ENCODE results near the gene DYNLT2B. TPM values are rescaled to one million over a fixed set of nuclear protein-coding genes. Genes with fewer than 3 reads are reported as not detected.
"Not testable (repeated sequence)": the region's sequence is repeated elsewhere in the genome, so short reads cannot be mapped to it uniquely, and the experiment has no call there.

The DYNLT2B gene
- polyA plus RNA-seq = 15.5 TPM
- long read RNA-seq, donor 1, partial matches to known transcripts = 0 of 4 reads
- long read RNA-seq, donor 1, other reads (novel, unspliced or antisense) = 0 of 4 reads
- long read RNA-seq, donor 2, transcript TCTEX1D2-201 (5 exons, 673 nt) = major isoform, 9 of 13 reads
- long read RNA-seq, donor 2, partial matches to known transcripts = 0 of 13 reads
- long read RNA-seq, donor 2, other reads (novel, unspliced or antisense) = 0 of 13 reads
- long read RNA-seq, donor 3 = 0 reads
- long read RNA-seq, donor 4, partial matches to known transcripts = 0 of 1 reads
- long read RNA-seq, donor 4, other reads (novel, unspliced or antisense) = 0 of 1 reads
- long read RNA-seq, donor 5, transcript TCTEX1D2-201 (5 exons, 673 nt) = major isoform, 8 of 12 reads
- long read RNA-seq, donor 5, partial matches to known transcripts = 0 of 12 reads
- long read RNA-seq, donor 5, other reads (novel, unspliced or antisense) = 0 of 12 reads
- long read RNA-seq, donor 6, partial matches to known transcripts = 0 of 5 reads
- long read RNA-seq, donor 6, other reads (novel, unspliced or antisense) = 0 of 5 reads
- long read RNA-seq, donor 7, transcript TCTEX1D2-201 (5 exons, 673 nt) = major isoform, 6 of 10 reads
- long read RNA-seq, donor 7, partial matches to known transcripts = 0 of 10 reads
- long read RNA-seq, donor 7, other reads (novel, unspliced or antisense) = 0 of 10 reads
- long read RNA-seq, donor 8, transcript TCTEX1D2-201 (5 exons, 673 nt) = major isoform, 14 of 19 reads
- long read RNA-seq, donor 8, partial matches to known transcripts = 0 of 19 reads
- long read RNA-seq, donor 8, other reads (novel, unspliced or antisense) = 0 of 19 reads
- long read RNA-seq, donor 9, transcript TCTEX1D2-201 (5 exons, 673 nt) = major isoform, 7 of 13 reads
- long read RNA-seq, donor 9, partial matches to known transcripts = 0 of 13 reads
- long read RNA-seq, donor 9, other reads (novel, unspliced or antisense) = 0 of 13 reads
- long read RNA-seq, donor 10, transcript TCTEX1D2-201 (5 exons, 673 nt) = major isoform, 8 of 13 reads
- long read RNA-seq, donor 10, partial matches to known transcripts = 0 of 13 reads
- long read RNA-seq, donor 10, other reads (novel, unspliced or antisense) = 0 of 13 reads
- long read RNA-seq, donor 11, partial matches to known transcripts = 0 of 5 reads
- long read RNA-seq, donor 11, other reads (novel, unspliced or antisense) = 0 of 5 reads

DNA sequence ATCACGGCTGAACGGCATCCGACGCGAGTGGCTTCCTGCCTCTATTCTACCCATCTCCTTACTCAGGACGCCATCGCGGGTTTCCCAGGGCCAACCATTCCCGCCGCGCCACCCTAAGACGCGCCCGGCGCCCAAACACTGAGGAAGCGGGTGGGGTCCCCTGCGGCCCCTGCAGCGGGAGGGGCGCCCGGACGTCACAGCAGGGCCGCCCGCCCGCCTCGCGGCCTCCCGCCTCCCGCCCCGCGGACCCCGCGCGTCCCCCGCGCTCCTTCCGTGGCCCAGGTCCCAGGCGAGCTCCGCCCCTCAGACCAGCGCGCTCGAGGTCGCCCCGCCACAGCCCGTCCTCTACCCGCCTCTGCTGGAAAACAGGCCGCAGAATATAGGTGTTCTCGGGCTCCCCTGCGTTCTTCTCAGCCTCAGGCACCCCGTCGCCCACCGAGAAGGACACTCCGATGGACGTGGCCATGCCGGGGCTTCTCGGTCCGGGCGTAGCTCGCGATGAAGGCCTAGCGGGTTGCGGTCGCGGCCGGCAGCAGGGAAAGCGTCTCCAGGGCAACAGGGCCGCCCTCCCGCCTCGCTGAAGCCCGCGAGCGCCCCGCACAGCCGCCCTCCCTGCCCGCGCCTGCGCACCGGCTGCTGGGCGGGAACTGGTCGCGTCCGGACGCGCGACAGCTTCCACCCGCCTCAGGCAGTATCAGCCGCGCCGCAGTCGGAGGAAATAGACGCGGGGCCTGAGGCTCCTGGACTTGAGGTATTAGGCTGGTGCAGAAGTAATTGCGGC lies at the start of gene DYNLT2B:
Gene DYNLT2B, minus strand, starts transcription at position 554 of the 781 bp plus-strand sequence. Its CDS starts 88 bp downstream, at position 466.
- Histone ChIP-seq H3K4me1 (ENCODE audit: control insufficient read depth, insufficient read depth, low read length) (no peaks in the 10 kb centered on the region), H3K27me3 (ENCODE audit: control insufficient read depth, insufficient read depth, low read length) (no peaks in the 10 kb centered on the region), H3K4me3 (ENCODE audit: low read length) (peak within 1 kb of the TSS; percentile 91), H3K27ac (ENCODE audit: low read length) (peak within 1 kb of the TSS; percentile 93), H3K36me3 (ENCODE audit: control insufficient read depth, insufficient read depth, low read length) (no peaks in the 10 kb centered on the region), H3K9me3 (ENCODE audit: control insufficient read depth, low read depth, low read length) (no peaks in the 10 kb centered on the region)
- no CpG with 5 or more reads among the region's 92 CpGs for WGBS (ENCODE audit: insufficient coverage, low lambda C conversion rate)
- peak; percentile 94 to 95 for DNase-seq

GRCh38 chr3:196365736-196366135 lies 47.7 kb upstream of the DYNLT2B start:
- Histone ChIP-seq H3K9me3 (ENCODE audit: control insufficient read depth, low read depth, low read length) (no peaks in the 10 kb centered on the region), H3K27me3 (ENCODE audit: control insufficient read depth, insufficient read depth, low read length) (no peaks in the 10 kb centered on the region), H3K27ac (ENCODE audit: low read length) (no peak overlapping the region), H3K36me3 (ENCODE audit: control insufficient read depth, insufficient read depth, low read length) (peaks cover 56% of the 10 kb centered on the region), H3K4me3 (ENCODE audit: low read length) (no peak overlapping the region), H3K4me1 (ENCODE audit: control insufficient read depth, insufficient read depth, low read length) (no peaks in the 10 kb centered on the region)
- 100% methylated on average over 2 of the region's 4 CpGs for WGBS (ENCODE audit: insufficient coverage, low lambda C conversion rate)
- no peak for DNase-seq

DNA sequence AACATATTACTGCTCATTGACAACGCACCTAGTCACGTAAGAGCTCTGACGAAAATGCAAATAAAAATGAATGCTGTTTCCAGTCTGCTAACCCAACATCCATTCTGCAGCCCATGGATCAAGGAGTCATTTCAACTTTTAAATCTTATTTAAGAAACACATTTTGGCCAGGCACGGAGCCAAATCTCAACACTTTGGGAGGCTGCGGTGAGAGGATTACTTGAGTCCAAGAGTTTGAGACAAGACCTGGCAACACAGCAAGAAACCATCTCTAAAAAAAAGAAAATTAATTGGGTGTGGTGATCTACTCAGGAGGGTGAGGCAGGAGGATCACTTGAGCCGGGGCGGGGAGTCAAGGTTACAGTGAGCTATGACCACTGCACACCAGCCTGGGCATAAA lies 42.5 kb upstream of the DYNLT2B start:
- Histone ChIP-seq H3K27ac (ENCODE audit: low read length) (no peak overlapping the region), H3K9me3 (ENCODE audit: control insufficient read depth, low read depth, low read length) (no peaks in the 10 kb centered on the region), H3K27me3 (ENCODE audit: control insufficient read depth, insufficient read depth, low read length) (no peaks in the 10 kb centered on the region), H3K4me3 (ENCODE audit: low read length) (no peak overlapping the region), H3K4me1 (ENCODE audit: control insufficient read depth, insufficient read depth, low read length) (no peaks in the 10 kb centered on the region), H3K36me3 (ENCODE audit: control insufficient read depth, insufficient read depth, low read length) (peaks cover 72% of the 10 kb centered on the region)
- DNase-seq = no peak
- WGBS (ENCODE audit: insufficient coverage, low lambda C conversion rate) = 87% methylated on average over 3 of the region's 7 CpGs

- not testable (repeated sequence) for H3K4me1 ChIP-seq (ENCODE audit: control insufficient read depth, insufficient read depth, low read length); H3K9me3 ChIP-seq (ENCODE audit: control insufficient read depth, low read depth, low read length); H3K27me3 ChIP-seq (ENCODE audit: control insufficient read depth, insufficient read depth, low read length); DNase-seq; H3K27ac ChIP-seq (ENCODE audit: low read length); H3K4me3 ChIP-seq (ENCODE audit: low read length)
- H3K36me3 ChIP-seq (ENCODE audit: control insufficient read depth, insufficient read depth, low read length) = peaks cover 82% of the 10 kb centered on the region
- no CpG with 5 or more reads among the region's 4 CpGs for whole genome bisulfite sequencing (ENCODE audit: insufficient coverage, low lambda C conversion rate)
These were observed 40.5 kb upstream of the DYNLT2B start for GRCh38 chr3:196358540-196358939.

DNA sequence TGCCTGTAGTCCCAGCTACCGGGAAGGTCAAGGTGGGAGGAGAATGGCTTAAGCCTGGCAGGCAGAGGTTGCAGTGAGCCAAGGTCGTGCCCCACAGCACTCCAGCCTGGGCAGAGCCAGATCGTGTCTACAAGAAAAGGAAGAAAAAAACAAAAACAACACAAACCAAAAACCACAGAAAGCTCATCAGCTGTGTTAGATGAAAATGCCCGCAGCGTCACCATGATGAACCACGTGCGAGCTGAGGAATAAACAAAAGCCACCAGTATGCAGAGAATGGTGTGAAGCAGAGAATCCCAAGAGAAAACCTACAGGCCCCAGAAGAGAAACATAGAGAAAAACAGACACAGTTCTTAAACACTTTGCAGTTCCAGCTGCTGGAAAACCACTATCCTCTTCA lies 39.9 kb upstream of the DYNLT2B start:
- WGBS (ENCODE audit: insufficient coverage, low lambda C conversion rate) = 95% methylated on average over 4 of the region's 7 CpGs
- Histone ChIP-seq H3K27me3 (ENCODE audit: control insufficient read depth, insufficient read depth, low read length) (no peaks in the 10 kb centered on the region), H3K4me1 (ENCODE audit: control insufficient read depth, insufficient read depth, low read length) (no peaks in the 10 kb centered on the region), H3K36me3 (ENCODE audit: control insufficient read depth, insufficient read depth, low read length) (peaks cover 79% of the 10 kb centered on the region), H3K27ac (ENCODE audit: low read length) (no peak overlapping the region), H3K4me3 (ENCODE audit: low read length) (no peak overlapping the region), H3K9me3 (ENCODE audit: control insufficient read depth, low read depth, low read length) (no peaks in the 10 kb centered on the region)
- no peak for DNase-seq

DNA sequence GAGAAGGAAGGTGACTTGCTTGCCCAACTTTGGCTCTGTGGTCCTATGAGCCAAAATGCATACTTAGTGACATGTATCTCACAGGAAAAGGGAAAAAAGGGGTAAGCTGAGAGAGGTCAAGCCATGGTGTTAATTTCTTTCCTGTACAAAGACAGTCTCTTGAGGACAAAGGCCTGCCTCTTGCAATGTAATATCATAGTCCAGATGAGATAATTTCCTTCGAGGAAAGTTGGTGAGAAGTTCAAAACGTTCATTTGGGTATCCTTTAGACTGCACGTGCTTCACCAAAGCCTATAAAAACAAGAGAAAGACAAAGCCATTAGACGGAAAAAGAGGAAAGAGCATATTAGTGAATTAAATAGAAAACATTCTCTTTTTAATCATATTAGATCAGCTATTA lies 38.5 kb upstream of the DYNLT2B start:
- Histone ChIP-seq H3K27ac (ENCODE audit: low read length) (no peak overlapping the region), H3K4me1 (ENCODE audit: control insufficient read depth, insufficient read depth, low read length) (no peaks in the 10 kb centered on the region), H3K36me3 (ENCODE audit: control insufficient read depth, insufficient read depth, low read length) (peaks cover 71% of the 10 kb centered on the region), H3K9me3 (ENCODE audit: control insufficient read depth, low read depth, low read length) (no peaks in the 10 kb centered on the region), H3K27me3 (ENCODE audit: control insufficient read depth, insufficient read depth, low read length) (no peaks in the 10 kb centered on the region), H3K4me3 (ENCODE audit: low read length) (no peak overlapping the region)
- no peak for DNase-seq
- WGBS (ENCODE audit: insufficient coverage, low lambda C conversion rate) = 88% methylated on average over 4 of the region's 4 CpGs

GRCh38 chr3:196355668-196356067 lies 37.6 kb upstream of the DYNLT2B start:
- WGBS (ENCODE audit: insufficient coverage, low lambda C conversion rate) = no CpG with 5 or more reads among the region's 1 CpG
- Histone ChIP-seq H3K9me3 (ENCODE audit: control insufficient read depth, low read depth, low read length) (no peaks in the 10 kb centered on the region), H3K4me1 (ENCODE audit: control insufficient read depth, insufficient read depth, low read length) (no peaks in the 10 kb centered on the region), H3K27me3 (ENCODE audit: control insufficient read depth, insufficient read depth, low read length) (no peaks in the 10 kb centered on the region), H3K27ac (ENCODE audit: low read length) (no peak overlapping the region), H3K36me3 (ENCODE audit: control insufficient read depth, insufficient read depth, low read length) (peaks cover 62% of the 10 kb centered on the region), H3K4me3 (ENCODE audit: low read length) (no peak overlapping the region)
- no peak for DNase-seq

DNA sequence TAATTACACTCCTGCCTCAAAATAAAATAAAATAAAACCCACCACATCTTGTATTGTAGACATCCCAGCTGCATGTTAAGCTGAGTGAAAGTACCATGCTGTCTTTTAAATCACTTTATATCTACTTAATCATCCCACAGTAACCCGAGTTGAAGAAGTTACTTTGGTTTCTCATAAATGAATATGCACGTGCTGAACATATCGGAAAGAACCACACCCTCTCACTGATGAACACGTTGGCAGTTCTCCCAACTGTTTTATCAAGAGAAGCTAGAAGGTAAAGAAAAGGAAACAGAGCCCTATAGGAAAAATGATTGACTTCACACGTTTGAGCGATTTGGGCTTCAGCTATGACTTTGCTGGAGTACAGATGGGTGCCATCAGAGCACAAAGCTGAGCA lies 36.1 kb upstream of the DYNLT2B start:
- Histone ChIP-seq H3K9me3 (ENCODE audit: control insufficient read depth, low read depth, low read length) (no peaks in the 10 kb centered on the region), H3K4me1 (ENCODE audit: control insufficient read depth, insufficient read depth, low read length) (no peaks in the 10 kb centered on the region), H3K27ac (ENCODE audit: low read length) (no peak overlapping the region), H3K4me3 (ENCODE audit: low read length) (no peak overlapping the region), H3K27me3 (ENCODE audit: control insufficient read depth, insufficient read depth, low read length) (no peaks in the 10 kb centered on the region), H3K36me3 (ENCODE audit: control insufficient read depth, insufficient read depth, low read length) (peaks cover 54% of the 10 kb centered on the region)
- 87% methylated on average over 3 of the region's 6 CpGs for WGBS (ENCODE audit: insufficient coverage, low lambda C conversion rate)
- no peak for DNase-seq

- no peaks in the 10 kb centered on the region for H3K27me3 ChIP-seq (ENCODE audit: control insufficient read depth, insufficient read depth, low read length)
- peaks cover 36% of the 10 kb centered on the region for H3K36me3 ChIP-seq (ENCODE audit: control insufficient read depth, insufficient read depth, low read length)
- no peaks in the 10 kb centered on the region for H3K4me1 ChIP-seq (ENCODE audit: control insufficient read depth, insufficient read depth, low read length)
- DNase-seq = no peak
- H3K4me3 ChIP-seq (ENCODE audit: low read length) = no peak overlapping the region
- 50% methylated on average over 2 of the region's 6 CpGs for WGBS (ENCODE audit: insufficient coverage, low lambda C conversion rate)
- H3K27ac ChIP-seq (ENCODE audit: low read length) = no peak overlapping the region
- no peaks in the 10 kb centered on the region for H3K9me3 ChIP-seq (ENCODE audit: control insufficient read depth, low read depth, low read length)
These were observed 33.5 kb upstream of the DYNLT2B start for GRCh38 chr3:196351541-196351940.

Measured in large intestine (tissue), 12 donors.